GM12865 (cell line): ENCODE results near the gene WNT8B.

Source experiments
- DNase-seq: peaks from one replicate; pipeline ENCODE4 v3.0.0; 2010; ENCODE audit warnings: low read depth
- H3K4me3 ChIP-seq: 2 replicates; pipeline ENCODE4 v1.5.1; 2011; ENCODE audit warnings: mild to moderate bottlenecking, low read depth, low read length, control low read depth
- TF ChIP-seq, protein P1 (sequence below): IDR thresholded peaks from 2 replicates; pipeline ENCODE4 v1.5.1; 2011; ENCODE audit warnings: low read length, control low read depth, low read depth, inconsistent platforms; ENCODE audit not compliant: insufficient read depth; ENCODE audit errors: missing control alignments

Gene WNT8B

DNA sequence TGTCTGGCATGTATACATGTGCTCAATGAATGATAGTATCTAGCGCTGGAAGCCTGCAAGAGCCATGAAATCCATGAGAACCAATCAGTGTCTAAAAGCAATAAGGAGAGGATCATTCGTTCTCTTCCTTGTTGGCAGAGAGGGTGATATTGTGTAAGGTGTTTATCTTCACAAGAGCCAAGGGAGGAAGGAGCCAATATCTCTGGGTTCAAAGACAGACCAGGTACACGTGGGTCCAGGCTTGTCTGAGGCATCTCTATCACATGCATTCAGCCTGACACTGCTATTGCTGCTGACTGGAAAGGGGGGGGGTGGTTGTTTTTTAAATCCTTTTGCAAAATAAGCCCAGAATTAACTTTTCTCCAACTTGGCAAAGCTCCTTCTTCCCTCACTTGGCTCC, 52.8 kb downstream of the WNT8B start:
- no peak for DNase-seq
- H3K4me3 ChIP-seq: no peak overlapping the region
- TF ChIP-seq, protein P1, sequence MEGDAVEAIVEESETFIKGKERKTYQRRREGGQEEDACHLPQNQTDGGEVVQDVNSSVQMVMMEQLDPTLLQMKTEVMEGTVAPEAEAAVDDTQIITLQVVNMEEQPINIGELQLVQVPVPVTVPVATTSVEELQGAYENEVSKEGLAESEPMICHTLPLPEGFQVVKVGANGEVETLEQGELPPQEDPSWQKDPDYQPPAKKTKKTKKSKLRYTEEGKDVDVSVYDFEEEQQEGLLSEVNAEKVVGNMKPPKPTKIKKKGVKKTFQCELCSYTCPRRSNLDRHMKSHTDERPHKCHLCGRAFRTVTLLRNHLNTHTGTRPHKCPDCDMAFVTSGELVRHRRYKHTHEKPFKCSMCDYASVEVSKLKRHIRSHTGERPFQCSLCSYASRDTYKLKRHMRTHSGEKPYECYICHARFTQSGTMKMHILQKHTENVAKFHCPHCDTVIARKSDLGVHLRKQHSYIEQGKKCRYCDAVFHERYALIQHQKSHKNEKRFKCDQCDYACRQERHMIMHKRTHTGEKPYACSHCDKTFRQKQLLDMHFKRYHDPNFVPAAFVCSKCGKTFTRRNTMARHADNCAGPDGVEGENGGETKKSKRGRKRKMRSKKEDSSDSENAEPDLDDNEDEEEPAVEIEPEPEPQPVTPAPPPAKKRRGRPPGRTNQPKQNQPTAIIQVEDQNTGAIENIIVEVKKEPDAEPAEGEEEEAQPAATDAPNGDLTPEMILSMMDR: no peak

DNA sequence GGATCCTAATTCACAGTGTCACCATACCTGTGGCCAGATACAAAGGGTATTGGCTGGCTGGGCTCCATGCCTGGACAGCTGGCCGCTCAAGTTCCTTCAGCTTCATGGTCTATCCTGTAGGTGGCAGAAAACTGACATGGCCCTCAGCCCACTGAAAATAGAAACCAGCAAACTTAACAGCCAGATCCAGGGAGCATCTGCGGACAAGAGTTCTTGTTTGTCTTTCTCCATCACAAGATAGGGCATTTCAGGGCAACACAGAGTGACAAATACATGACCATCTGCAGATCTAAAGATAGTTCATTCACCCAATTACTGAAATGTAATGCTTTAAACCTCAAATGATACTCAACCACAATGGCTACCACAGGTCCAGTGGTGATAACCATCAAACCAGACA, 54.0 kb downstream of the WNT8B start:
- DNase-seq: no peak
- TF ChIP-seq, protein P1: no peak

DNA sequence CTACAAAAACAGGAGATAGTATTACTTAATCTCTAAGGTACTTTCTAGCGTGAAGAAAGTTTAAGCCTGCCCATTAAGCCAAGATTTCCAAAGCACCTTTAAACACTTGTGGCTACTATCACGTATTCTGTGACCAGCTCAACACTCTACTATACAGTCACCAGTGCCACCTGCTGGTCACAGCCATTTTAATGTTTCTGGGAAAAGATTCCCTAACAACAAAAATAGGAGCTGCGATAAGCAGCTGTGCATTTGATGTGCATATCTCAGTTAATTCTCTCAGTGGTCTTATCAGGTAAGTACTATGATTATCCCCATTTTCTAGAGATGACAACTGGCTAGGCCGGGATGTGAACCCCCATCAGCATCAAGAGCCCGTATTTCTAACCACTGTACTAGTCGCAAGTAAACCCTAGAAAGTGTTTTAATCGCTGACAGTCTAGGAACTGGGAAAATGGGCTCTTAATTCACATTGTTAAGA, 56.0 kb downstream of the WNT8B start:
- H3K4me3 ChIP-seq: no peak overlapping the region
- TF ChIP-seq, protein P1: peak; percentile 59
- DNase-seq: peak; percentile 48

More for the DNA sequence above, 54.0 kb downstream of the WNT8B start:
- H3K4me3 ChIP-seq: no peak overlapping the region

DNA sequence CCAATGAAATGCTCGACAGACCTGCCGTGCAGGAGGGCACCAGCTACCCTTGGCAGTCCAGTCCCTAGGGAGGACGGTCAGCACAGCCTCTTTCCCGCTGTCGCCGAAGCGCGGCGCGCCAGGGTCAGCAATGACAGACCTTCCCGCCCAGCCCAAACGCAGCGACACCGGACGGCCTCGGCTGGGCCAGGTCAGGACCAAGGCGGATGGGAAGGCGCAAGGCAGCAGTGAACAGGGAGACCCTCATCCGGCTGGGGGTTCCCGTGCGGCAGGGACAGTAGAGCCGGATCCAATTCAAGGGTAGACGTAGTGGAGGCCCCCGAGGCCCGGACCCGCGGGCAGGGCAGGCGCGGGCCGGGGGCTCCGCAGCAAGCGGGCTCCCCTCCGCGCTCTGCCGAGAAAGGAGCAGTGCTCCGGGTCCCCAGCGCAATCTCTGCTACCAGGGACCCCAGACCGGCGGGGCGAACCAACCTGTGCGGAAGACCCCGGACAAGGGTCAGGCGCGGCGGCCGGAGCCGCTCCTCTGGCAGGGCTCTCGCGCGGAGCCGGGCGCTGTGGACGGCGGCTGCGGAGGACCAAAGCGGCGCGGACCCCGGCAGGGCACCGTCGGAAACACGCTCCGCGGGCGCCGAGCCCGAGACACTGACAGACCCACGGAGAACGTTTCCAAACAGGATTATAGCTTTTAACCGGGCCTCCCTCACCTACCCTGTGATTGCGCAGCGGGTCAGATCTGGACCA, 56.7 kb downstream of the WNT8B start, which contains the start of gene SEC31B:
TSS of gene SEC31B (minus strand) at position 551 of the 741 bp plus-strand sequence. CDS start 2,909 bp downstream, outside the sequence.
- no peak within 1 kb of the TSS for H3K4me3 ChIP-seq
- TF ChIP-seq, protein P1: no peak
- no peak for DNase-seq

DNA sequence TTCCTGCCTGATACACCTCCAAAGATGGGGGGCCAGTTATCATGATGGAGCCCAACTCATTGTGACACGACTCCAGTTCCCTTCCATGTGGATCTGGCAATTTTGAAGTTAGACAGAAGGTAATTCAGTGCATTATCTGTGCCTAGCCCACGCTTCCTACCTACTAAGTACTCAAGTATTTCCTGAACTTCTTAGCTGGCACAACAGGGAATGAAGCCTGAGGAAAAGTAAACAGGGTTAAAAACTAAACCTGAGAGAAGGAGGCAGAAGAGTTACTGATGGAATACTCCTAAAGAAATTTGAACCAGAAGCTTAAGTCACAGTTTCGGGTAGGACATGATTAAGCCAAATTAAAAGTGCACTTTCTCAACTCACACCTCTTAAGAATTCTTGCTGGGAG, 58.0 kb downstream of the WNT8B start:
- no peak overlapping the region for H3K4me3 ChIP-seq
- TF ChIP-seq, protein P1: no peak
- DNase-seq: no peak

DNA sequence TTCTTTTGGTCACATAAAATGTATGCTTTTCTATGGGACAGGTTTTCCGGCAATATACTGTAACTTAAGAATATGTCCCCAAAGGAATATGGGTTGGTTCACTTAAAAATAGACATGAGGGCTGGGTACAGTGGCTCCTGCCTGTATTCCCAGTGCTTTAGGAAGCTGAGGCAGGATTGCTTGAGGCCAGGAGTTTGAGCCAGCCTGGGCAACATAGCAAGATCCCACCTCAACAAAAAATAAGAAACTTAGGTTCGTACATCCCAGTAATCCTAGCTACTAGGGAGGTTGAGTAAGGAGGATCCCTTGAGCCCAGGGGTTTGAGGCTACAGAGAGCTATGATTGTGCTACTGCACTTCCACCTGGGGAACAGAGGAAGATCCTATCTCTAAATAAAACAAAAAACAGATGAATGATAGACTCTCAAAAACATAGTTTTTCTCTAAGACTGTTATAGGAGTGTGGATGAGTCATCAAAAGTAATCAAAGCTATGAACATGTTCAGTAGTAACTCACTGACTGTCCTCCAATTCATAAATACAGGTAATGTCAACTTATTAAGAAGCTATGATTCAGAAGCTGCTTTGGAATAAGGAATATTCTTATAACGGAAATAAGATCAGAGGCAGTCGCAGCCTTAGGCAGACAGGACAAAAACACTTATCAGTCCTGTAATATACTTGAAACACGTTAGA, 59.4 kb downstream of the WNT8B start:
- DNase-seq: no peak
- H3K4me3 ChIP-seq: no peak overlapping the region
- TF ChIP-seq, protein P1: no peak
